Measurements from ENCODE around the gene CETN1.

DNA sequence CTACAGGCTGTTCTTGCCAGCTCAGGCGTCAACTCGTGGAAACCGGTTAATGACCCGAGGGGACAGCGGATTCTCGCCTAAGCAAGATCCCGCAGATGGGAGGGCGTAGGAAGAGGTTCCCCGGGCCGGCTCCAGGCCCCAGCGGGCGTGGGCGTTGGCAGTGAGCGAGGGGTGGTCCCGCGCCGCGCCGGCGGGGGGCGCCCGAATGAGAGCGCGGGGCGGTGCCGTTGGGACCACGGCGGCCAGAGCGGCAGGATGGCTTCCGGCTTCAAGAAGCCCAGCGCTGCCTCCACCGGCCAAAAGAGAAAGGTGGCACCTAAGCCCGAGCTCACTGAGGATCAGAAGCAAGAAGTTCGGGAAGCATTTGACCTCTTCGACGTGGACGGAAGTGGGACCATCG lies at the start of gene CETN1:
- TF ChIP-seq, protein P1, sequence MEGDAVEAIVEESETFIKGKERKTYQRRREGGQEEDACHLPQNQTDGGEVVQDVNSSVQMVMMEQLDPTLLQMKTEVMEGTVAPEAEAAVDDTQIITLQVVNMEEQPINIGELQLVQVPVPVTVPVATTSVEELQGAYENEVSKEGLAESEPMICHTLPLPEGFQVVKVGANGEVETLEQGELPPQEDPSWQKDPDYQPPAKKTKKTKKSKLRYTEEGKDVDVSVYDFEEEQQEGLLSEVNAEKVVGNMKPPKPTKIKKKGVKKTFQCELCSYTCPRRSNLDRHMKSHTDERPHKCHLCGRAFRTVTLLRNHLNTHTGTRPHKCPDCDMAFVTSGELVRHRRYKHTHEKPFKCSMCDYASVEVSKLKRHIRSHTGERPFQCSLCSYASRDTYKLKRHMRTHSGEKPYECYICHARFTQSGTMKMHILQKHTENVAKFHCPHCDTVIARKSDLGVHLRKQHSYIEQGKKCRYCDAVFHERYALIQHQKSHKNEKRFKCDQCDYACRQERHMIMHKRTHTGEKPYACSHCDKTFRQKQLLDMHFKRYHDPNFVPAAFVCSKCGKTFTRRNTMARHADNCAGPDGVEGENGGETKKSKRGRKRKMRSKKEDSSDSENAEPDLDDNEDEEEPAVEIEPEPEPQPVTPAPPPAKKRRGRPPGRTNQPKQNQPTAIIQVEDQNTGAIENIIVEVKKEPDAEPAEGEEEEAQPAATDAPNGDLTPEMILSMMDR (IDR thresholded peaks at IDR 0.05): no peak
- TF ChIP-seq EZH2 (IDR thresholded peaks at IDR 0.05; ENCODE audit: borderline replicate concordance, insufficient read depth, low read depth, low read length, poor library complexity, severe bottlenecking): no peak
